Adrenal gland (tissue), 19 donors: ENCODE measurements around the gene SPRR4. TPM values are rescaled to one million over a fixed set of nuclear protein-coding genes. Genes with fewer than 3 reads are reported as not detected.

Source experiments
- DNase-seq, 7 donors: peaks; one replicate each; pipeline ENCODE4 v3.0.0-alpha.2; 2019 to 2020
- H3K27ac ChIP-seq, 5 donors: fragments of 200-600 bp; sonication (generic) in 4 of 5; 1 replicate in 3 of 5; 2 replicates in 2 of 5; pipeline versions ENCODE4 v1.5.1 to v1.8.0; 2016 to 2020; ENCODE audit warnings: mild to moderate bottlenecking in 1 of 5
- H3K27me3 ChIP-seq: fragments of 200-600 bp; 2 replicates; pipeline ENCODE4 v1.8.0; 2021
- H3K36me3 ChIP-seq, 2 donors: fragments of 200-600 bp; replicated peaks in 1 of 2; 1 replicate in 1 of 2; 2 replicates in 1 of 2; pipeline versions ENCODE4 v1.5.1 to v1.8.0; 2018 to 2022
- H3K4me1 ChIP-seq, 2 donors: fragments of 200-600 bp; replicated peaks in 1 of 2; 1 replicate in 1 of 2; 2 replicates in 1 of 2; pipeline versions ENCODE4 v1.5.1 to v1.8.0; 2018 to 2021
- H3K4me3 ChIP-seq, 4 donors: fragments of 200-600 bp; sonication (generic) in 3 of 4; one replicate each; pipeline ENCODE4 v1.5.1; 2016 to 2018
- H3K9me3 ChIP-seq, 3 donors: fragments of 200-600 bp; sonication (generic) in 1 of 3; replicated peaks in 1 of 3; 1 replicate in 2 of 3; 2 replicates in 1 of 3; pipeline versions ENCODE4 v1.5.1 to v1.8.0; 2016 to 2021
- POLR2A ChIP-seq, 2 donors: fragments of 450-650 bp; IDR thresholded peaks; one replicate each; pipeline ENCODE4 v1.6.1; 2017; ENCODE audit warnings: antibody characterized with exemption in 2 of 2, mild to moderate bottlenecking in 2 of 2, moderate library complexity in 1 of 2
- WGBS, 4 donors: extraction: QIAGEN DNeasy Blood & Tissue Kit in 2 of 4; methylation state at CpG; one replicate each; pipeline versions ENCODE4 v1.1.5 to v1.1.7; 2013 to 2017; 5-methylcytosine and 5-hydroxymethylcytosine counted together
- intact Hi-C, 2 donors: fragments of 100-400 bp; cut with DNase I; formaldehyde crosslinking; loops; one replicate each; pipeline versions ENCODE4 v1.14.1 to v1.15.0; 2022 to 2023
- long read RNA-seq, 10 donors: library from polyadenylated mRNA in 3 of 10; unstranded in 2 of 10; stranded (forward) in 1 of 10; transcript quantifications; one replicate each; pipeline ENCODE4 v2.0.0 and lab custom pipeline, GENCODE V29; 2021 to 2026
- polyA plus RNA-seq, 3 donors: library from polyadenylated mRNA; stranded (reverse); fragments of 200-250 nt in 2 of 3; fragments of 350-450 nt in 1 of 3; fragmentation: Illumina TruSeq in 1 of 3; extraction: RNeasy Lipid Tissue Mini Kit (QIAGEN cat#74804) in 1 of 3; gene quantifications; one replicate each; pipeline ENCODE4 v1.2.3, GENCODE V29; 2013 to 2014
- total RNA-seq, 9 donors: library from RNA; depleted of rRNA in 4 of 9; stranded (reverse); fragments of >200 nt in 4 of 9; fragments of 120-200 nt in 1 of 9; fragmentation: NEBNext Ultra II Directional in 1 of 9; extraction: Animal tissue kit (Norgen Biotek cat#: 25700) in 1 of 9; gene quantifications; one replicate each; pipeline versions ENCODE4 v1.1.0 to v1.2.4, GENCODE V29; 2013 to 2023
- TF ChIP-seq, protein P1 (sequence below), 6 experiments: fragments of 450-650 bp in 4 of 6; fragments of 200-600 bp in 2 of 6; sonication (generic) in 1 of 6; IDR thresholded peaks; 1 replicate in 5 of 6; 2 replicates in 1 of 6; pipeline versions ENCODE4 v1.5.1 to v1.8.0; 2016 to 2021; ENCODE audit warnings: antibody characterized with exemption in 6 of 6, mild to moderate bottlenecking in 2 of 6, moderate library complexity in 1 of 6
- donor health status: healthy with polysubstance abuse.
- donor health status: Bipolar disorder and iron deficiency.
- donor health status: DM: yes; HTN: yes; CAD: no.
- donor health status: DM: no; HTN: no; CAD: no.
- donor health status: DM: no; HTN: no; CAD: no.
- donor health status: DM: yes; HTN: yes; CAD: no.

The SPRR4 gene, protein sequence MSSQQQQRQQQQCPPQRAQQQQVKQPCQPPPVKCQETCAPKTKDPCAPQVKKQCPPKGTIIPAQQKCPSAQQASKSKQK
- not detected for total RNA-seq
- polyA plus RNA-seq, result not detected
- long read RNA-seq, donor 1, result 0 reads
- long read RNA-seq, donor 2, result 0 reads
- long read RNA-seq, donor 3, result 0 reads
- long read RNA-seq, donor 4, result 0 reads
- long read RNA-seq, donor 5, result 0 reads
- long read RNA-seq, donor 6, result 0 reads
- long read RNA-seq, donor 7, result 0 reads
- long read RNA-seq, donor 8, result 0 reads
- long read RNA-seq, donor 9, result 0 reads
- long read RNA-seq, donor 10, result 0 reads

DNA sequence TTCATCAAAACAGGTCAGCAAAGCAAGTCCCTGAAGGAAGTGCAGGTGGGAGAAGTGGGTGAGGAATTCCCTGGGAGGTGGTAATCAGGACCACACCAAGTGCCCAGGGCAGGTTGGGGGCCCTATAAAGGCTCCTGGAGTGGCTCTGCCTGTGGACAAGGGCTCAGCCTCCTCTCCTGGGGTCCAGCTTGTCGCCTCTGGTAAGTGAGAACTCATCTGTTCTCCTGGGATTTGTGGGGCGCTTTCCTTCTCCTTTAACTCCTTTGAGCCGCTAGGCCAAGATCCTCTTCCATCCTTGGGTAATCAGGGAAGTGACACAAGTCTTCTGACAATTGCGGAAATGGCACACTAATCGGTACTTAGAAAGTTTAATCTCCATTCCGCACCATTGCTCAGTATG, at the start of gene SPRR4:
TSS of gene SPRR4 (plus strand) at position 154 of the 400 bp plus-strand sequence. CDS start 1,243 bp downstream, outside the sequence.
- no peak for DNase-seq
- intact Hi-C loops, result no loop called here

DNA sequence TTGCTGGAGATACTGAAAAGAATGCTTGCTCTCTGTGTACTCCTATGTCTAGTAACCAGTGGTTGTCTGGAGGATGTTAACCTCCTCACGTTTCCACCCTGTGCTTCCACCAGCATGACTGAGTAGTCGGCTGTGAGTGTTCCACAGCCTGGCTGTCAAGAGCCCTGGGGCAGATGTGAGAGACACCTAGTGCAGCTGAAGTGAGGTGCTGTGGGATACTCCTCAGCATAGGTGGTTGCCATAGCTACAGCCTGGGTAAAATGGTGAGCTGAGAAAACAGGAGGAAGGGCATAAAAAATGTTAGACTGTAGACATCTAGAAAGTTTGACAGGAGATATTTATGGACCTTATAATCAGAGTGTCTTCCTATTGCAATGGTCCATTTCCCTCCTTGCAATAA, 46.3 kb upstream of the SPRR4 start:
- no peaks in the 10 kb centered on the region for H3K36me3 ChIP-seq
- 36 to 61% (median 51%) methylated on average over 2 of the region's 2 CpGs; no CpG with 5 or more reads in 1 of the 4 donors for WGBS, 4 donors
- intact Hi-C loops, result no loop called here

More for the DNA sequence above, at the start of gene SPRR4:
- Histone ChIP-seq H3K27me3 (no peaks in the 10 kb centered on the region), H3K4me1 (no peaks in the 10 kb centered on the region), H3K27ac (no peak within 1 kb of the TSS), H3K4me3 (no peak within 1 kb of the TSS), H3K36me3 (no peaks in the 10 kb centered on the region), H3K9me3 (no peaks in the 10 kb centered on the region)
- TF ChIP-seq, protein P1, sequence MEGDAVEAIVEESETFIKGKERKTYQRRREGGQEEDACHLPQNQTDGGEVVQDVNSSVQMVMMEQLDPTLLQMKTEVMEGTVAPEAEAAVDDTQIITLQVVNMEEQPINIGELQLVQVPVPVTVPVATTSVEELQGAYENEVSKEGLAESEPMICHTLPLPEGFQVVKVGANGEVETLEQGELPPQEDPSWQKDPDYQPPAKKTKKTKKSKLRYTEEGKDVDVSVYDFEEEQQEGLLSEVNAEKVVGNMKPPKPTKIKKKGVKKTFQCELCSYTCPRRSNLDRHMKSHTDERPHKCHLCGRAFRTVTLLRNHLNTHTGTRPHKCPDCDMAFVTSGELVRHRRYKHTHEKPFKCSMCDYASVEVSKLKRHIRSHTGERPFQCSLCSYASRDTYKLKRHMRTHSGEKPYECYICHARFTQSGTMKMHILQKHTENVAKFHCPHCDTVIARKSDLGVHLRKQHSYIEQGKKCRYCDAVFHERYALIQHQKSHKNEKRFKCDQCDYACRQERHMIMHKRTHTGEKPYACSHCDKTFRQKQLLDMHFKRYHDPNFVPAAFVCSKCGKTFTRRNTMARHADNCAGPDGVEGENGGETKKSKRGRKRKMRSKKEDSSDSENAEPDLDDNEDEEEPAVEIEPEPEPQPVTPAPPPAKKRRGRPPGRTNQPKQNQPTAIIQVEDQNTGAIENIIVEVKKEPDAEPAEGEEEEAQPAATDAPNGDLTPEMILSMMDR (IDR thresholded peaks at IDR 0.05), result no peak
- TF ChIP-seq POLR2A (IDR thresholded peaks at IDR 0.05), result no peak
- WGBS, 4 donors, result 78 to 92% (median 86%) methylated on average over 4 to 6 of the region's 6 CpGs

DNA sequence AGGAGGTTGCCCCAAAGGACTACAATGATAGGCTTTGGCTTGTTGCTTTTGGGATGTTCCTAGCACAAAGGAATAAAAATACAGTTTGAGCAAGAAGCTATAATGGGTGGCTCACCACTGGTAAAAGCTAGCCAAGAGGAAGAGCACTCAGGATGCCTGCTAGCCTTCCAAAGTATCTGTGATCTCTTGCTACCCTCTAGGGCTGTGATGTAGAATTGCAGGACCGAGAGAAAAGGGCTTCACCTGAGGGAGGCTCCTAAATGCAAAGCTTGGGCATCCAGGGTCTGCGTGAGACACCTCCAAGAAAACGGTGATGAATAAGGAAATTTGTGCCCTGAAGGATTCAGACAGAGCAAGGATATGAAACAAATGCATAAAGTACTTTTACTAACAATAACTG, 44.4 kb upstream of the SPRR4 start:
- Histone ChIP-seq H3K27ac (no peak overlapping the region), H3K36me3 (no peaks in the 10 kb centered on the region), H3K9me3 (no peaks in the 10 kb centered on the region), H3K27me3 (no peaks in the 10 kb centered on the region), H3K4me1 (no peaks in the 10 kb centered on the region), H3K4me3 (no peak overlapping the region)
- DNase-seq, result no peak
- WGBS, 4 donors, result 70 to 83% (median 82%) methylated on average over 3 of the region's 3 CpGs
- intact Hi-C loops, result no loop called here
- TF ChIP-seq, protein P1 (IDR thresholded peaks at IDR 0.05), result no peak
- TF ChIP-seq POLR2A (IDR thresholded peaks at IDR 0.05), result no peak

More for the DNA sequence above, 46.3 kb upstream of the SPRR4 start:
- Histone ChIP-seq H3K9me3 (no peaks in the 10 kb centered on the region), H3K4me1 (no peaks in the 10 kb centered on the region), H3K27me3 (no peaks in the 10 kb centered on the region), H3K4me3 (no peak overlapping the region), H3K27ac (no peak overlapping the region)
- no peak for DNase-seq
- TF ChIP-seq, protein P1 (IDR thresholded peaks at IDR 0.05), result no peak
- no peak for TF ChIP-seq POLR2A (IDR thresholded peaks at IDR 0.05)

DNA sequence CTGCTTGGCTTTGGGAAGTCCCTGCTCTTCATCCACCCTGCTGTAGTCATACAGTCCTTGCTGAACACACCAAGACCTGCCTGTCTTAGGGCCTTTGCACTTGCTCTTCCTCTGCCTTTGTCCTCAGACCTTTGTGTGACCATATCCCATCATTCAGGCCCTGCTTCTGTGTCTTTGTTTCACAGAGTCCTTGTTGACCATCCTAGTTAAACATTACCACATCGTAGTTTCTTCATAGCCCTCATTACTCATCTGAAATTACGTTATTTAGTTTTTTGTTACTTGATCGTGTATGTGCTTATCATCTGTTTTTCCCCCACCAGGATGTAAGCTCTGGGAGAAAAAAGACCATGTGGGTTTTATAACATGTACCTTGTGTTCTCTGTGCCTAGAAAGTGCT, 41.8 kb upstream of the SPRR4 start:
- Histone ChIP-seq H3K9me3 (no peaks in the 10 kb centered on the region), H3K4me3 (no peak overlapping the region), H3K36me3 (no peaks in the 10 kb centered on the region), H3K27me3 (no peaks in the 10 kb centered on the region), H3K4me1 (no peaks in the 10 kb centered on the region), H3K27ac (no peak overlapping the region)
- intact Hi-C loops, result no loop called here
- WGBS, 4 donors, result 84 to 86% (median 85%) methylated on average over 3 of the region's 3 CpGs
- TF ChIP-seq, protein P1 (IDR thresholded peaks at IDR 0.05), result no peak
- TF ChIP-seq POLR2A (IDR thresholded peaks at IDR 0.05), result no peak
- no peak for DNase-seq
